ENCODE results near the gene RCL1.

Gene RCL1

GRCh38 chr9:4844056-4844838 is 51.5 kb downstream of the RCL1 start:
- DNase-seq = no peak

GRCh38 chr9:4849369-4849768 is 56.6 kb downstream of the RCL1 start:
- DNase-seq = no peak

GRCh38 chr9:4850603-4851310 is 58.0 kb downstream of the RCL1 start:
- DNase-seq = no peak

- no peak for DNase-seq
Observed at GRCh38 chr9:4852419-4852818, 59.7 kb downstream of the RCL1 start.

- DNase-seq = no peak
Observed at GRCh38 chr9:4854265-4854590, 61.5 kb downstream of the RCL1 start.

GRCh38 chr9:4855841-4856240 is 63.1 kb downstream of the RCL1 start:
- no peak for DNase-seq

GRCh38 chr9:4857163-4857810 is 64.5 kb downstream of the RCL1 start:
- DNase-seq = no peak

GRCh38 chr9:4859035-4859434 is 66.3 kb downstream of the RCL1 start:
- DNase-seq = peak; percentile 31

GRCh38 chr9:4860383-4860782 is 67.6 kb downstream of the RCL1 start:
- no peak for DNase-seq

- DNase-seq = no peak
Observed at GRCh38 chr9:4861145-4861544, 68.4 kb downstream of the RCL1 start.

GRCh38 chr9:4861736-4862451 is 69.2 kb downstream of the RCL1 start:
- no peak for DNase-seq

- no peak for DNase-seq
Observed at GRCh38 chr9:4862506-4863250, 69.9 kb downstream of the RCL1 start.

GRCh38 chr9:4864234-4864661 is 71.5 kb downstream of the RCL1 start:
- DNase-seq = no peak

- DNase-seq = no peak
Observed at GRCh38 chr9:4864698-4865097, 72.0 kb downstream of the RCL1 start.

GRCh38 chr9:4865681-4866080 is 72.9 kb downstream of the RCL1 start:
- no peak for DNase-seq

GRCh38 chr9:4866239-4866969 is 73.7 kb downstream of the RCL1 start:
- DNase-seq = no peak

GRCh38 chr9:4873066-4873465 is 80.3 kb downstream of the RCL1 start:
- DNase-seq = no peak

- DNase-seq = no peak
Observed at GRCh38 chr9:4875559-4875958, 82.8 kb downstream of the RCL1 start.

GRCh38 chr9:4879115-4879558 is 86.4 kb downstream of the RCL1 start:
- DNase-seq = no peak

- no peak for DNase-seq
Observed at GRCh38 chr9:4883326-4883873, 90.7 kb downstream of the RCL1 start.

- no peak for DNase-seq
Observed at GRCh38 chr9:4886698-4887097, 94.0 kb downstream of the RCL1 start.

GRCh38 chr9:4887556-4887955 is 94.8 kb downstream of the RCL1 start:
- peak; percentile 61 for DNase-seq
